Transverse colon (tissue), 4 donors: ENCODE results near the gene LRRC8A.

Experiments
- EP300 ChIP-seq: sonication (generic); formaldehyde crosslinking; IDR thresholded peaks from one replicate; pipeline ENCODE4 v1.6.1; 2017; ENCODE audit warnings: antibody characterized with exemption, low read depth
- POLR2A ChIP-seq: fragments of 450-650 bp; IDR thresholded peaks from one replicate; pipeline ENCODE4 v1.6.1; 2016; ENCODE audit warnings: antibody characterized with exemption, mild to moderate bottlenecking, moderate library complexity
- POLR2AphosphoS5 ChIP-seq, 3 donors: sonication (generic); formaldehyde crosslinking; IDR thresholded peaks; one replicate each; pipeline ENCODE4 v1.6.1; 2016; ENCODE audit warnings: antibody characterized with exemption in 3 of 3
- TF ChIP-seq, protein P1 (sequence below), 5 experiments: fragments of 200-600 bp in 3 of 5; fragments of 450-650 bp in 2 of 5; sonication (generic) in 3 of 5; IDR thresholded peaks; 1 replicate in 2 of 5; 2 replicates in 3 of 5; pipeline ENCODE4 v1.5.1; 2016 to 2017; ENCODE audit warnings: antibody characterized with exemption in 5 of 5, inconsistent platforms in 3 of 5, mild to moderate bottlenecking in 2 of 5, moderate library complexity in 1 of 5

DNA sequence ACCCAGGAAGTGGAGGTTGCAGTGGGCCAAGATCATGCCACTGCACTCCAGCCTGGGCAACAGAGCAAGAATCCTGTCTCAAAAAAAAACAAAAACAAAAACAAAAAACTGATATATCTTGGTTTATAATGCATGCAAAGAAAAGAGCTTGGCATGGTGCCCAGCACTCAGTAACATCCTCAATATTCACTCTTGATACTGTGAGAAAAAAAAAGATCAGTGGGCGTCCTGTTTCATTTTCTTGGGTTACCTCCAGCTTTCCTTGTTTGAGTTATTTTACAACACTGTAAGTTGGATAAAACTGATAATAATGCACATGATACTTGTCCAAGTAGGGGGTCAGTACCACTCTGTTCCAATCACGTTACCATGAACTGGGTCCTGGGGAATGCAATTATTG lies 46.7 kb downstream of the LRRC8A start:
- TF ChIP-seq, protein P1, sequence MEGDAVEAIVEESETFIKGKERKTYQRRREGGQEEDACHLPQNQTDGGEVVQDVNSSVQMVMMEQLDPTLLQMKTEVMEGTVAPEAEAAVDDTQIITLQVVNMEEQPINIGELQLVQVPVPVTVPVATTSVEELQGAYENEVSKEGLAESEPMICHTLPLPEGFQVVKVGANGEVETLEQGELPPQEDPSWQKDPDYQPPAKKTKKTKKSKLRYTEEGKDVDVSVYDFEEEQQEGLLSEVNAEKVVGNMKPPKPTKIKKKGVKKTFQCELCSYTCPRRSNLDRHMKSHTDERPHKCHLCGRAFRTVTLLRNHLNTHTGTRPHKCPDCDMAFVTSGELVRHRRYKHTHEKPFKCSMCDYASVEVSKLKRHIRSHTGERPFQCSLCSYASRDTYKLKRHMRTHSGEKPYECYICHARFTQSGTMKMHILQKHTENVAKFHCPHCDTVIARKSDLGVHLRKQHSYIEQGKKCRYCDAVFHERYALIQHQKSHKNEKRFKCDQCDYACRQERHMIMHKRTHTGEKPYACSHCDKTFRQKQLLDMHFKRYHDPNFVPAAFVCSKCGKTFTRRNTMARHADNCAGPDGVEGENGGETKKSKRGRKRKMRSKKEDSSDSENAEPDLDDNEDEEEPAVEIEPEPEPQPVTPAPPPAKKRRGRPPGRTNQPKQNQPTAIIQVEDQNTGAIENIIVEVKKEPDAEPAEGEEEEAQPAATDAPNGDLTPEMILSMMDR (IDR thresholded peaks at IDR 0.05) = no peak
- TF ChIP-seq POLR2A = no peak
- TF ChIP-seq POLR2AphosphoS5 (IDR thresholded peaks at IDR 0.05) = no peak
- no peak for TF ChIP-seq EP300
